ENCODE results near the gene MMEL1. TPM values are rescaled to one million over a fixed set of nuclear protein-coding genes. Genes with fewer than 3 reads are reported as not detected.

Gene MMEL1
- polyA plus RNA-seq, 2 of the 4 experiments (the other 2 are of a cell fraction): not detected

GRCh38 chr1:2595812-2596529 is 36.8 kb downstream of the MMEL1 start (continued):
- no peak for TF ChIP-seq MAX (IDR thresholded peaks at IDR 0.05)
- no peak for TF ChIP-seq ATOH8 (CRISPR knock-in tag; IDR thresholded peaks at IDR 0.05; ENCODE audit: low read depth)
- no peak for TF ChIP-seq MAZ (IDR thresholded peaks at IDR 0.05; ENCODE audit: borderline replicate concordance, low read depth, low read length)
- no peak for TF ChIP-seq HMGXB4 (CRISPR knock-in tag; IDR thresholded peaks at IDR 0.05; ENCODE audit: borderline replicate concordance)
- TF ChIP-seq FOXS1 (CRISPR knock-in tag; IDR thresholded peaks at IDR 0.05): no peak

GRCh38 chr1:2595261-2595811 is 37.5 kb downstream of the MMEL1 start:
- TF ChIP-seq NPAS2 (CRISPR knock-in tag; IDR thresholded peaks at IDR 0.05; ENCODE audit: borderline replicate concordance) (no peak), PBX3 (IDR thresholded peaks at IDR 0.05) (no peak), EHMT2 (IDR thresholded peaks at IDR 0.05; ENCODE audit: low read depth) (no peak), BHLHE40 (IDR thresholded peaks at IDR 0.05; ENCODE audit: low read depth, low read length) (no peak), TP53 (CRISPR knock-in tag; IDR thresholded peaks at IDR 0.05) (no peak), JUN (IDR thresholded peaks at IDR 0.05) (no peak), NFE2L2 (conservative IDR thresholded peaks at IDR 0.05; ENCODE audit: low read length) (no peak), ESRRA (IDR thresholded peaks at IDR 0.05; ENCODE audit: borderline replicate concordance, low read length) (no peak), POLR2AphosphoS2 (conservative IDR thresholded peaks at IDR 0.05; ENCODE audit: low read length) (no peak), MAFK (IDR thresholded peaks at IDR 0.05; ENCODE audit: partially characterized antibody) (no peak), CTCF (IDR thresholded peaks at IDR 0.05) (no peak), HES2 (IDR thresholded peaks at IDR 0.05) (no peak), FOSL2 (IDR thresholded peaks at IDR 0.05) (no peak), FOSL2 (CRISPR knock-in tag; IDR thresholded peaks at IDR 0.05) (no peak), RNF2 (IDR thresholded peaks at IDR 0.05; ENCODE audit: borderline replicate concordance, low read depth) (no peak), ZNF302 (CRISPR knock-in tag; IDR thresholded peaks at IDR 0.05) (no peak), ELK1 (IDR thresholded peaks at IDR 0.05; ENCODE audit: low read depth, low read length) (no peak)
- FAIRE-seq (no peak), DNase-seq (ENCODE audit: low read depth in 1 of 2, low spot score in 1 of 2) (no peak), ATAC-seq (no peak)
- no peak overlapping the region for H3K4me2 ChIP-seq
- H3K4me3 ChIP-seq: no peak overlapping the region
- no peaks in the 10 kb centered on the region for H3K4me1 ChIP-seq
- POLR2A ChIA-PET: no interaction called here
- WGBS (ENCODE audit: missing lambda C conversion rate): 40% methylated on average over 7 of the region's 19 CpGs
- H3K9me3 ChIP-seq: no peaks in the 10 kb centered on the region
- no peak overlapping the region for H3K27ac ChIP-seq
- CTCF ChIA-PET: no interaction called here
